SK-N-SH (cell line): ENCODE results near the gene AHRR.

Experiments used
- CTCF ChIP-seq: fragments of 200-600 bp; sonication (generic); IDR thresholded peaks from 2 replicates; pipeline ENCODE4 v1.6.1; 2017; ENCODE audit warnings: antibody characterized with exemption, mild to moderate bottlenecking, moderate library complexity
- MAX ChIP-seq: IDR thresholded peaks from 2 replicates; pipeline ENCODE4 v1.4.0; 2012; ENCODE audit warnings: low read depth
- POLR2AphosphoS5 ChIP-seq: IDR thresholded peaks from 2 replicates; pipeline ENCODE4 v1.6.1; 2012; ENCODE audit warnings: low read depth, low read length
- RAD21 ChIP-seq: IDR thresholded peaks from 2 replicates; pipeline ENCODE4 v1.6.1; 2012; ENCODE audit warnings: mild to moderate bottlenecking, low read length
- SMC3 ChIP-seq: IDR thresholded peaks from 2 replicates; pipeline ENCODE4 v1.6.1; 2012; ENCODE audit warnings: low read depth, low read length, improper control_type of control experiment

GRCh38 chr5:344668-345067 lies 23.2 kb downstream of the AHRR start:
- TF ChIP-seq RAD21 (no peak), POLR2AphosphoS5 (no peak), MAX (no peak), CTCF (no peak), SMC3 (no peak)
